GM10266 (cell line): ENCODE results near the gene THBD.

Source experiments
- DNase-seq: peaks from one replicate; pipeline ENCODE4 v3.0.0; 2012; ENCODE audit errors: extremely low spot score
- TF ChIP-seq, protein P1 (sequence below): IDR thresholded peaks from 2 replicates; pipeline ENCODE4 v1.5.1; 2012; ENCODE audit warnings: mild to moderate bottlenecking, low read depth; ENCODE audit not compliant: control insufficient read depth, insufficient read depth; ENCODE audit errors: missing control alignments

Gene THBD

DNA sequence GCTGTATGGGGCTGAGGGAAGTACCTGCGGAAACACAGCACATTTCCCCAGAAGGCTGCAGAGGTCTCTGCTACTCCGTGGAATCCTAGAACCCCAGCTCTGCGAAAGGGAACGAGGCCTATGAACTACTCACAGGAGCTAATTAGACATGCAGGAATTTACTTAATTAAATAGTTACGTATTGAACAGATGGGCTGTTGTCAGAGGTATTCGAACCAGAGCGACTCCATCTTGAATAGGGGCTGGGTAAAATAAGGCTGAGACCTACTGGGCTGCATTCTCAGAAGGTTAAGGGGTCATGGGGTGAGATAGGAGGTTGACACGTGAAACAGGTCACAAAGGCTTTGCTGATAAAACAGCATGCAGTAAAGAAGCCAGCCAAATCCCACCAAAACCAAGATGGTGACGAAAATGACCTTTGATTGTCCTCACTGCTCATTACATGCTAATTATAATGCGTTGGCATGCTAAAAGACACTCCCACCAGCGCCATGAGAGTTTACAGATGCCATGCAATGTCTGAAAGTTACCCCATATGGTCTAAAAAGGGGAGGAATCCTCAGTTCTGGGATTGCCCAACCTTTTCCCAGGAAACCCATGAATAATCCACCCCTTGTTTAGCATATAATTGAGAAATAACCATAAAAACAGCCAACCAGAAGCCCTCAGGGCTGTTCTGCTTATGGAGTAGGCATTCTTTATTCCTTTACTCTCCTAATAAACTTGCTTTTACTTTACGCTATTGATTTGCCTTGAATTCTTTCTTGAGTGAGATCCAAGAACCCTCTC lies 29.0 kb downstream of the THBD start:
- TF ChIP-seq, protein P1, sequence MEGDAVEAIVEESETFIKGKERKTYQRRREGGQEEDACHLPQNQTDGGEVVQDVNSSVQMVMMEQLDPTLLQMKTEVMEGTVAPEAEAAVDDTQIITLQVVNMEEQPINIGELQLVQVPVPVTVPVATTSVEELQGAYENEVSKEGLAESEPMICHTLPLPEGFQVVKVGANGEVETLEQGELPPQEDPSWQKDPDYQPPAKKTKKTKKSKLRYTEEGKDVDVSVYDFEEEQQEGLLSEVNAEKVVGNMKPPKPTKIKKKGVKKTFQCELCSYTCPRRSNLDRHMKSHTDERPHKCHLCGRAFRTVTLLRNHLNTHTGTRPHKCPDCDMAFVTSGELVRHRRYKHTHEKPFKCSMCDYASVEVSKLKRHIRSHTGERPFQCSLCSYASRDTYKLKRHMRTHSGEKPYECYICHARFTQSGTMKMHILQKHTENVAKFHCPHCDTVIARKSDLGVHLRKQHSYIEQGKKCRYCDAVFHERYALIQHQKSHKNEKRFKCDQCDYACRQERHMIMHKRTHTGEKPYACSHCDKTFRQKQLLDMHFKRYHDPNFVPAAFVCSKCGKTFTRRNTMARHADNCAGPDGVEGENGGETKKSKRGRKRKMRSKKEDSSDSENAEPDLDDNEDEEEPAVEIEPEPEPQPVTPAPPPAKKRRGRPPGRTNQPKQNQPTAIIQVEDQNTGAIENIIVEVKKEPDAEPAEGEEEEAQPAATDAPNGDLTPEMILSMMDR: no peak
- no peak for DNase-seq

GRCh38 chr20:23019403-23019802 lies 30.1 kb downstream of the THBD start:
- TF ChIP-seq, protein P1: no peak
- no peak for DNase-seq

DNA sequence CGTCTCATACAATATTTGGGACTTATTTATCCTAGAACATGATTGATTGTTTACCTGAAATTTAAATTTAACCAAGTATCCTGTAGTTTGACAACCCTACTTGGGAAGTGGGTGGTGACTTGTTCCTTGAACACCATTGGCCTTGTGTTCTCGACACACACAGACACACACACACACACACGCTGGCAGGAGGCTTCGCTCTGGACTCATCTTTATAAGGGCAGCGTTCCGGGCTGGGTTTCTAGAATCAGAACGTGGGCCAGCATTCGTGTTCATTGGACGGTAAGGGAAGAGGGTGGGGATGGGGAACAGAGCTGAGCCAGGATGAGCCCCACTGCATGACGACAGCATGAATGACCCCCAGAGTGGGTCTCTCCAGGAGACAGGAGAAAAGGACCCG lies 30.5 kb downstream of the THBD start:
- DNase-seq: no peak
- TF ChIP-seq, protein P1: no peak

DNA sequence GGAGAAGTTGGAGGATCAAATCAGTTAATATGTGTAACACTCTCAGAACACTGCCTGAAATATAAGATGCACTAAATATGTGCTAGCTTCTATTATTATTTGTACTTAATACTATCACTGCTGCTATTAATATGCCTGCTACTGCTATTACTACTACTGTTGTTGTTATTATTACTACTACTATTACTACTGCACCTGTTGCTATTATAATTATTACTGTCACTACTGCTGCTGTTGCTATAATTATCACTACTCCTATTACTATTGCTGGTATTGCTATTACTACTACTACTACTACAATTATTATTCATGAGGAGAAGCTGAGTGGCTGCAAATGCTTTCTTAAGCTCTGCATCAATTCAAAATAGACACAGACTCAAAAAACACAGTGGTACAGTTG lies 31.0 kb downstream of the THBD start:
- no peak for DNase-seq
- TF ChIP-seq, protein P1: no peak

DNA sequence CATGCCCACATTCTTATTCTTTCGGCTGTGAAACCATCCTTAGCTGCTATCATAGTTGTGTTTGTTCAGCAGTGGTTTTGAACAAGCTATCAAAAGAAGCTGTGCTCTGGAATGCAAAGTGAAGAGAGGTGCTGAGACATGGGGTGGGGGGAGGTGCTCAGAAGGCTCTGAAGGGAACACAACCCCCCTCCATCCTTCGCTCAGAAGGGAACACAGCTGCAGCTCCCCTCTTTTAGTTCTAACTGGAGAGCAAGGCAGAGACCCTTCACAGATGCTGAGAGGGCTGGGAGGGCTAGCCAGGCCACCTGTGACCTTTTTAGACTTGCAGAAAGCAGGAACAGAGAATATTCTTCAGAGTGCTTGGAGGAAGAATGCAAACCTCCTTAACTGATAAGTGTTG lies 32.0 kb downstream of the THBD start:
- TF ChIP-seq, protein P1: no peak
- no peak for DNase-seq

- no peak for DNase-seq
- TF ChIP-seq, protein P1: no peak
Measured at GRCh38 chr20:23013429-23013828, 36.0 kb downstream of the THBD start.

- no peak for DNase-seq
- TF ChIP-seq, protein P1: no peak
Measured at GRCh38 chr20:23011008-23011721, 38.3 kb downstream of the THBD start.
